Ovary (tissue), 1 donor: ENCODE results near the gene MRPL18.

Experiments
- EP300 ChIP-seq: sonication (generic); formaldehyde crosslinking; IDR thresholded peaks from one replicate; pipeline ENCODE4 v1.6.1; 2017; ENCODE audit warnings: antibody characterized with exemption
- POLR2A ChIP-seq: fragments of 450-650 bp; IDR thresholded peaks from one replicate; pipeline ENCODE4 v1.6.1; 2017; ENCODE audit warnings: antibody characterized with exemption, mild to moderate bottlenecking, moderate library complexity

GRCh38 chr6:159832946-159833345, 42.7 kb downstream of the MRPL18 start:
- TF ChIP-seq POLR2A = no peak
- TF ChIP-seq EP300 = no peak
